Cardiac fibroblast (primary cell): Measurements from ENCODE around the gene KIF3B.
"Not testable (repeated sequence)": the region's sequence is repeated elsewhere in the genome, so short reads cannot be mapped to it uniquely, and the experiment has no call there.

ENCODE experiments used
- DNase-seq, 2 donors: peaks; one replicate each; pipeline versions ENCODE4 v3.0.0 to v3.0.0-alpha.2; 2010; ENCODE audit warnings: low read depth in 2 of 2
- H3K4me3 ChIP-seq, 2 donors: replicated peaks in 1 of 2; 1 replicate in 1 of 2; 2 replicates in 1 of 2; pipeline ENCODE4 v1.5.1; 2011; ENCODE audit warnings: low read depth in 2 of 2, low read length in 2 of 2, mild to moderate bottlenecking in 2 of 2, moderate library complexity in 1 of 2
- TF ChIP-seq, protein P1 (sequence below): IDR thresholded peaks from one replicate; pipeline ENCODE4 v1.5.1; 2011; ENCODE audit warnings: low read depth, mild to moderate bottlenecking, low read length, inconsistent platforms

The KIF3B gene

DNA sequence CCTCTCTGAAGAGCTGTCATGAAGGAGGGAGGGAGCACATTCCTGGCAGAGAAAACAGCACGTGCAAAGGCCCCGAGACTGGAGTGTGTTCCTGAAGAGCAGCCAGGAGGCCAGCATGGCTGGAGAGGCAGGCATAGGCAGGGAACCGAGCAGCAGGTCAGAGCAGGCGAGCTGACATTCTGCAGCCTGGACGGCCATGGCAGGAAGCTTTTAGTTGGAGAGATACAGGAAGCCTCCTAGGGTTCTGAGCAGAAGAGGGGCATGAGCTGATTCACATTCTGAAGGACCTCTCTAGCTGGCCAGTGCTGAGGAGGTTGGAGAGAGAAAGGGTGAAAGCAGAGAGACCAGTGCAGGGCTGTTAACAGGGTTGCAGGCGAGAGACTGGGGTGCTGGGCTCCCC, 40.0 kb upstream of the KIF3B start:
- TF ChIP-seq, protein P1, sequence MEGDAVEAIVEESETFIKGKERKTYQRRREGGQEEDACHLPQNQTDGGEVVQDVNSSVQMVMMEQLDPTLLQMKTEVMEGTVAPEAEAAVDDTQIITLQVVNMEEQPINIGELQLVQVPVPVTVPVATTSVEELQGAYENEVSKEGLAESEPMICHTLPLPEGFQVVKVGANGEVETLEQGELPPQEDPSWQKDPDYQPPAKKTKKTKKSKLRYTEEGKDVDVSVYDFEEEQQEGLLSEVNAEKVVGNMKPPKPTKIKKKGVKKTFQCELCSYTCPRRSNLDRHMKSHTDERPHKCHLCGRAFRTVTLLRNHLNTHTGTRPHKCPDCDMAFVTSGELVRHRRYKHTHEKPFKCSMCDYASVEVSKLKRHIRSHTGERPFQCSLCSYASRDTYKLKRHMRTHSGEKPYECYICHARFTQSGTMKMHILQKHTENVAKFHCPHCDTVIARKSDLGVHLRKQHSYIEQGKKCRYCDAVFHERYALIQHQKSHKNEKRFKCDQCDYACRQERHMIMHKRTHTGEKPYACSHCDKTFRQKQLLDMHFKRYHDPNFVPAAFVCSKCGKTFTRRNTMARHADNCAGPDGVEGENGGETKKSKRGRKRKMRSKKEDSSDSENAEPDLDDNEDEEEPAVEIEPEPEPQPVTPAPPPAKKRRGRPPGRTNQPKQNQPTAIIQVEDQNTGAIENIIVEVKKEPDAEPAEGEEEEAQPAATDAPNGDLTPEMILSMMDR = no peak
- no peak overlapping the region for H3K4me3 ChIP-seq
- DNase-seq = no peak

- H3K4me3 ChIP-seq = no peak overlapping the region
- TF ChIP-seq, protein P1 = no peak
- DNase-seq = peak in 1 of 2 donors; percentile 11
These were observed 38.7 kb upstream of the KIF3B start for GRCh38 chr20:32238483-32239425.

- no peak overlapping the region for H3K4me3 ChIP-seq
- no peak for DNase-seq
- TF ChIP-seq, protein P1 = no peak
These were observed 37.2 kb upstream of the KIF3B start for GRCh38 chr20:32240205-32240604.

- no peak overlapping the region for H3K4me3 ChIP-seq
- TF ChIP-seq, protein P1 = no peak
- no peak for DNase-seq
These were observed 35.6 kb upstream of the KIF3B start for GRCh38 chr20:32241807-32242206.

DNA sequence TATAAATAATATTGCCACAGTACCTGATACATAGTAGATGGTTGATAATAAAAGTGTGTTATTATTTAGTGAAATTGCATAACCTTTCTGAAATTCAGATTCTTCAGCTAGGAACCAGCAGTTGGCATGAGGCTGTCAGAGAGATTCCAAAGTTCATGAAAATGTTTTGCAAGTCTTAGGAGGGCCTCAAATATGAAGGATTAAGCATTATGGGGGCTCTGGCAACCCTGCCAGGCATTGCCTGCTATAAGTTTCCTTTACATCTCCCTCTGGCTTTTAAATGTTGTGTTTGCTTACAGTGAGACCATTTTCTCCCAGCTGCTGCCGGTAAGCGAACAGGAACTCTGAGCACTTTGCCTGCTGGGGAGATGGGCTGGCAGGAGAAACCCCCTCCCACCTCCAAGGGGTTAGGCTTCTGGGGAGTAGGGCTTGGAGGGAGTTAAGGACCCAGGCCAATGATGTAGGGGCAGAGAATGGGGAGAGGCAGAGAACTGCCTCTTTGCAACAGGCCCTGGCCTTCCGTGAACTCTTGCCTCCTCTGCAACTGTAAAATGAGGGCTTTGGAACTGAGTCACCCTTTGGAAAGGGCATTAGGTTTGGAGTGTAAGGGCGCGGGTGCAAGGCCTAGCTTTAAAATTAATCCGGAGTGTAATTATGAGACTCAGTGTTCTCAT, 33.2 kb upstream of the KIF3B start:
- TF ChIP-seq, protein P1 = no peak
- no peak for DNase-seq
- no peak overlapping the region for H3K4me3 ChIP-seq

DNA sequence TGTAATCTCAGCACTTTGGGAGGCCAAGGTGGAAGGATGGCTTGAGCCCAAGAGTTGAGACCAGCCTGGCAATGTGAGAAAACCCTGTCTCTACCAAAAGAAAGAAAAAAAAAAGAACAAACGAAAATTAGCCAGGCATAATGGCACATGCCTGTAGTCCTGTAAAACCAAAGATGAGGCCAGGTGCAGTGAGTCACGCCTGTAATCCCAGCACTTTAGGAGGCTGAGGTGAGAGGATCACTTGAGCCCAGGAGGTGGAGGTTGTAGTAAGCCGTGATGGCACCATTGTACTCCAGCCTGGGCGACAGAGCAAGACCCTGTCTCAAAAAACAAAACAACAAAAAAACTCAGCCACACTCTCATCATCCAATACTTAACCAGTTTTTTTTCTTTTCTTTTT, 32.5 kb upstream of the KIF3B start:
- no peak overlapping the region for H3K4me3 ChIP-seq
- TF ChIP-seq, protein P1 = no peak
- DNase-seq = no peak

DNA sequence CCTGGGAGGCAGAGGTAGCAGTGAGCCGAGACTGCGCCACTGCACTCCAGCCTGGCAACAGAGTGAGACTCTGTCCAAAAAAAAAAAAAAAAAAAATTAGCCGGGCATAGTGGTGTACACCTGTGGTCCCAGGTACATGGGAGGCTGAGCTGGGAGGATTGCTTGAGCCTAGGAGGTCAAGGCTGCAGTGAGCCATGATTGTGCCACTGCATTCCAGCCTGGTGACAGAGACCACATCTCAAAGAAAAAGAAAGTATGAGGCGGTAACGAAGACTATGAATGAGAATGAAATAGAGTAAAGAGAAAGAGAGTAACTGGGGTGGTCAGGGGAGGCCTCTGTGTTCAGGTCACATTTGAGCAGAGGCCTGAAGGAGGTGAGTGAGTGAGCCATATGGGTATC, 31.2 kb upstream of the KIF3B start:
- not testable (repeated sequence) for DNase-seq, H3K4me3 ChIP-seq
